MG63 (cell line): ENCODE data around the gene ZNF431. TPM values are rescaled to one million over a fixed set of nuclear protein-coding genes. Genes with fewer than 3 reads are reported as not detected.
"Not testable (repeated sequence)": the region's sequence is repeated elsewhere in the genome, so short reads cannot be mapped to it uniquely, and the experiment has no call there.

Experiments
- DNase-seq: peaks from one replicate; pipeline ENCODE4 v3.0.0-alpha.2; 2020
- H3K27me3 ChIP-seq: fragments of 250-450 bp; sonication (Bioruptor Pico); 2 replicates; pipeline ENCODE4 v1.5.1; 2020; ENCODE audit warnings: mild to moderate bottlenecking, moderate library complexity
- H3K36me3 ChIP-seq: fragments of 250-450 bp; sonication (Bioruptor Pico); 2 replicates; pipeline ENCODE4 v1.5.1; 2020; ENCODE audit warnings: mild to moderate bottlenecking, moderate library complexity
- H3K4me3 ChIP-seq: fragments of 250-450 bp; sonication (Bioruptor Pico); 2 replicates; pipeline ENCODE4 v1.5.1; 2020; ENCODE audit warnings: mild to moderate bottlenecking, moderate library complexity
- H3K9me3 ChIP-seq: fragments of 250-450 bp; sonication (Bioruptor Pico); 2 replicates; pipeline ENCODE4 v1.5.1; 2020; ENCODE audit warnings: mild to moderate bottlenecking, moderate library complexity
- total RNA-seq: library from RNA; depleted of rRNA; stranded (reverse); fragments of >200 nt; shearing (Covaris generic); gene quantifications from 2 replicates; pipeline ENCODE4 v1.2.3, GENCODE V29; 2014; ENCODE audit warnings: low replicate concordance

ZNF431 gene
- total RNA-seq, 1 experiment from 2014 or later = 3.4 TPM

DNA sequence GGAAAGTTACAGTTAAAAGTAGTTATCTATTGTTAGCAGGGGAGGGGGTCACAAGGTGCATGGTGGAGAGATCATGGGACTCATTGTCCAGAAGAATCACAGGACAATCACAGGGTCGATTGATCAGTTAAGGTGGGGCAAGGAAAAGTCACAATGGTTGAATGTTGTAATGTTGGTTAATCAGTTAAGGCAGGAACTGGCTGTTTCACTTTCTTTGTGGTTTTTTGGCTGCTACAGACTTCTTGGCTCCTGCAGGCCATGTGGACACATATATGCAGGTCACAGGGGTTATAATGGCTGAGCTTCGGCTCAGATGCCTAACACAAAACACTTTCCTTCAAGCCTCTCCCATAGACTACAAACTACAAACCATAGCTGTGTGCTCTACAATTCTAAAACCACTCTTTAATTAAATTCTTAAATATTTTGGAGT lies 6.9 kb upstream of the ZNF431 start:
- Histone ChIP-seq H3K27me3 (no peaks in the 10 kb centered on the region), H3K9me3 (no peaks in the 10 kb centered on the region), H3K36me3 (no peaks in the 10 kb centered on the region), H3K4me3 (no peak overlapping the region)
- no peak for DNase-seq

DNA sequence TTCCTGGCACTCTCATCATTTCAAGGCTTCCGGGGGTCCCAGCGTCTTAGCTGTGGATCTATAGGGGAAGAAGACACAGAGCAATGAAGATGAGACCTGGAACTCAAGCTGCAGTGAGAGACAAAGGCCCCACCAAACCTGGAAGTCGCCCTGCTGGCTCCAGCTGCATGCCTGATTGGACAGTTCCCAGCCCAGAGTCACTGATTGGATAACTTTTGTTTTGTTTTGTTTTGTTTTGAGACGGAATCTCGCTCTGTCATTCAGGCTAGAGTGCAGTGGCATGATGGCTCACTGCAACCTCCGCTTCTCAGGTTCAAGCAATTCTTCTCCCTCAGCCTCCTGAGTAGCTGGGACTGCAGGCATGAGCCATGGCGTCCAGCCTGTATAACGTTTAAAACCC lies 6.4 kb upstream of the ZNF431 start:
- Histone ChIP-seq H3K4me3 (no peak overlapping the region), H3K27me3 (no peaks in the 10 kb centered on the region), H3K9me3 (no peaks in the 10 kb centered on the region), H3K36me3 (no peaks in the 10 kb centered on the region)
- no peak for DNase-seq

DNA sequence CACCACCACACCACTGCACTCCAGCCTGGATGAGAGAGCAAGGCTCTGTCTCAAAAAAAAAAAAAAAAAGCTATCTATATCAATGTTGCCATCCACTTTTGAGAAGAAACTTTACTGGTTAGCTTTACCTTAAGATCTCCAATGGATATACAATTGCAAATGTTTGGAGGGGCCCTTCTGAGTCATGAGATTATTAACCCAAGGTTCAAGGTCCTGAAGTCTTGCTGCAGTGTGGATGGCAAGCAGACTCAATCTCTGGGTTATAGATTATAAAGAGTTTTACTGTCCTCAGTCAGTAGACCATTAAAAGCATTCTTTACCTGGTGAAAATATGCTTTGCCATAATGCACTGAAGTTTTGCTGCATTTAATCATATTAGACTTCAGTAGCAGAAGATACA lies 3.7 kb upstream of the ZNF431 start:
- Histone ChIP-seq H3K4me3 (no peak overlapping the region), H3K27me3 (no peaks in the 10 kb centered on the region), H3K36me3 (peaks cover 3% of the 10 kb centered on the region), H3K9me3 (no peaks in the 10 kb centered on the region)
- no peak for DNase-seq

DNA sequence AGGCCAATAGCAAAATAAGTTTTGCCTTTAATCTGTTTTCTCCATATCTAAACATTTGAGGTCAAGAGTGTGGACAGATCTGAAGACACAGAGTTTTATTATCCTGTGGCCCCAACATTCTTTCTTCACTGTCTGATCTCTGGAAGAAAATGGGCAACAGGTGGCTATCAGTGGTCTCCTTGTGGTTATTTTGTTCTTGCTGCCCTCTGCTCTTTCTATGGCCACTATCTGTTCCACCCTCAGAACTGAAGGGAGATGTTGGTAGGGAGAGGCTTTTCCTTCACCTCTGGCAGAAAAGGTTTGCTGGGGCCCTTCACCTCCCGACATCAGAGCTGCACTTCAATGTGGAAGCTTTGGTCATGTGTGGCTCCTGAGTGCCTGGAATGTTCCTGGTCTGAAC lies 834 bp upstream of the ZNF431 start:
- peaks cover 26% of the 10 kb centered on the region for H3K36me3 ChIP-seq
- not testable (repeated sequence) for H3K4me3 ChIP-seq, H3K9me3 ChIP-seq, DNase-seq, H3K27me3 ChIP-seq

DNA sequence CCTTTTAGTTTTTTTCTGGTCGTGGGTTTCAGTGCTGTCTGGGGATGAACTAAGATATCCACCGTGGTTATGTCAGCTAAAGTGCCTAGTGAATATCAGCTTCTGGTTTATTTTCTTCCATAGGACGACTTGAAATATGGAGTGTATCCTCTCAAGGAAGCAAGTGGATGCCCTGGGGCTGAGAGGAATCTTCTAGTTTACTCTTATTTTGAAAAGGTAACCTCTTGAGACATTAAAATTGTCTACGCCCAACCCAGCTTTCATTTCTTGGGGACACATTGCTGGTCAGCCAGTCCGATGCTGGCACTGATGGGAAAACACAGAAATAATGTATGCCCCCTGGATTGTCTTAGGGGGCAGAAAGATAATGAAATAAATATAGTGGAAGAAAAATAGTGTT lies 1.6 kb downstream of the ZNF431 start:
- no peak for DNase-seq
- no peak overlapping the region for H3K4me3 ChIP-seq
- no peaks in the 10 kb centered on the region for H3K27me3 ChIP-seq
- peaks cover 42% of the 10 kb centered on the region for H3K36me3 ChIP-seq
- H3K9me3 ChIP-seq = peaks cover 2% of the 10 kb centered on the region; the same call in 1 of the 2 replicates

DNA sequence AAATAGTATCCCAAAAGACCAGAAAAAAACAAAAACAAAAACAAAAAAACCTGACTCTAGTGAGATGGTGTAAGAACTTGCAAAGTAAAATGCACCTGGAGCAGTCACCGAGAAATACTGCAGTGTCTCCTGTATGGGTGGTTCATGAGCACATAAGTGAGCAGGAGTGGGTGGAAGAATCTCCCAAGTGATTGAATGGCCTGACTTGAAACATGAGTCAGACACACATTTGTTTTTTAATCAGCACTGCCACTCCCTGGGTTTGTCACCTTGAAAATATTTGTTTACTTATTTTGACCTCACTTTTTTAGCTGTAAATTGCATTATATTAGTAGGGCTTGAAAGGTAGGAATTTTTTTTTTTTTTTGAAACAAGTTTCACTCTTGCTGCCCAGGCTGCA lies 2.0 kb downstream of the ZNF431 start:
- Histone ChIP-seq H3K4me3 (no peak overlapping the region), H3K9me3 (peaks cover 2% of the 10 kb centered on the region; the same call in 1 of the 2 replicates), H3K36me3 (peaks cover 47% of the 10 kb centered on the region), H3K27me3 (no peaks in the 10 kb centered on the region)
- DNase-seq = no peak

DNA sequence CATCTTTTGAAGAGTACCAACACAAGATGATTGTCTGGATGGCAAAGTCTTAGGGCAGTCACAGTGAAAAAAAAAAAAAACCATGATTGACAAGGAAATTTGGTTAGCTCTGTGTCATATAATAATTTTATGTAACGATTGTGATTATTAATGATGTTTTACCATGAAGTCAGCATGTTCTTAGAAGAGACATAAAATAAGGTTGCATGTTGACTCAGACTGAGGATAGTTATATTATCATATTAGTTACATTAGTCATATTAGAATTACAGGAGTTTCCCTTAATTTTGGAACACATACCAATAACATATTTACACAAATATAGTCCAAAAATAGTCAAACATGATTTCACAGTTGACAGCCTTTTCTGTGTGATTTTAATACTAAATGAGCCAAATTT lies 5.7 kb downstream of the ZNF431 start:
- no peak overlapping the region for H3K4me3 ChIP-seq
- no peak for DNase-seq
- H3K36me3 ChIP-seq = peaks cover 51% of the 10 kb centered on the region

DNA sequence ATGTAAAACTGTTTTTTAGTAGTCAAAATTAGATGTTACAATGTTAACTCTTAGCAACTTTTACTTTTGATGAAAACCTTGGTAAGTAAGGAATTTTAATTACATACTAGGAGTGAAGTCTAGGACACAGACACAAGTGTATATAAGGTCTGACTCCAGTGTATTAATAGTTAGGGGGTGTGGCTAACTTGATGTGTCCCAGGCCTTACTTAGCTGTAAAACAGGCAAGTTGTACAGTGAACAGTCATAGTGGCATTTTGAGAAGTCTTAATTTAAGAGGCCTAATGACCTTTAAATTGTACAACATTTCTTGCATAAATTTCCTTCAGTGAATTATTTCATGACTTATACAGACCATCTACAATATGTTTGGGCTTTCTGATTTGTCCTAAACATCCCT lies 6.8 kb downstream of the ZNF431 start:
- peaks cover 43% of the 10 kb centered on the region for H3K36me3 ChIP-seq
- H3K27me3 ChIP-seq = no peaks in the 10 kb centered on the region
- peaks cover 2% of the 10 kb centered on the region; the same call in 1 of the 2 replicates for H3K9me3 ChIP-seq
- H3K4me3 ChIP-seq = no peak overlapping the region
- DNase-seq = no peak

More for the DNA sequence above, 5.7 kb downstream of the ZNF431 start:
- H3K9me3 ChIP-seq = peaks cover 2% of the 10 kb centered on the region; the same call in 1 of the 2 replicates
- no peaks in the 10 kb centered on the region for H3K27me3 ChIP-seq

DNA sequence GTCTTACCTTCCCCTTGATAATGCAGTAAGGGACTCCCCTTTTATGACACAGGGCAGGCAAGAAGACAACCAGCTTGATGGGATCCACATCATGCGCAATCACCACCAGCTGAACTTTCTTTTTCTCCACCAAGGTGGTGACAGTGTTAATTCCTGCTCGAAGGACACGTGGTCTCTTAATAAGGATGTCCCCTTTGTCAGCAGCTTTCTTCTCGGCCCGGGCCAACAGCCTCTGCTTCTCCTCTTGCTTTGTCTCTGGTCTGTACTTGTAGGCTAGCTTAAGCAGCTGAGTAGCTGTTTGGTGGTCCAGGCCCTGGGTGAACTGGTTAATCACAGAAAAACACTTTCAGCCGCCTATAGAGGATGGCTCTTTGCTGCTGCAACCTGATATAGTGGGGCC lies 8.0 kb downstream of the ZNF431 start:
- Histone ChIP-seq H3K9me3 (no peaks in the 10 kb centered on the region), H3K36me3 (peaks cover 33% of the 10 kb centered on the region), H3K27me3 (no peaks in the 10 kb centered on the region), H3K4me3 (no peak overlapping the region)
- DNase-seq = no peak

DNA sequence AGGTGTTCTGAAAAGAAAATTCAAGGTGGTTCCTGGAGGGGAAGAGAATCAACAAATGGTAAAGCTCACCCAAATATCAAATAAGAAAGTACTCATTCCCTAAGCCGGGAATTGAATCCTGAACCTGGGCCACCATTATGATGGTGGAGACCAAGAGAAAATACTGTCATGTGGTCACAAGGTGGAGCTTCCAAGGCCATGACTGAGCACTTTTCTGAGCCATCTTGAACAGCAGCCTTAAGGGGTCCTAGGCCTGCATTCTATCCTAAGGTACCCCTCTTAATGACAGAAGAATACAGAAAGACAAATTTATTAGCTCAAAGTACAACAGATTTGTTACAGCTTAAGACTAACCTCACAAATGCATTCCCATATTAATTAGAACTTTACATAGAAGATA lies 9.6 kb downstream of the ZNF431 start:
- H3K36me3 ChIP-seq = peaks cover 25% of the 10 kb centered on the region
- H3K9me3 ChIP-seq = no peaks in the 10 kb centered on the region
- H3K27me3 ChIP-seq = no peaks in the 10 kb centered on the region
- no peak for DNase-seq
- H3K4me3 ChIP-seq = no peak overlapping the region

DNA sequence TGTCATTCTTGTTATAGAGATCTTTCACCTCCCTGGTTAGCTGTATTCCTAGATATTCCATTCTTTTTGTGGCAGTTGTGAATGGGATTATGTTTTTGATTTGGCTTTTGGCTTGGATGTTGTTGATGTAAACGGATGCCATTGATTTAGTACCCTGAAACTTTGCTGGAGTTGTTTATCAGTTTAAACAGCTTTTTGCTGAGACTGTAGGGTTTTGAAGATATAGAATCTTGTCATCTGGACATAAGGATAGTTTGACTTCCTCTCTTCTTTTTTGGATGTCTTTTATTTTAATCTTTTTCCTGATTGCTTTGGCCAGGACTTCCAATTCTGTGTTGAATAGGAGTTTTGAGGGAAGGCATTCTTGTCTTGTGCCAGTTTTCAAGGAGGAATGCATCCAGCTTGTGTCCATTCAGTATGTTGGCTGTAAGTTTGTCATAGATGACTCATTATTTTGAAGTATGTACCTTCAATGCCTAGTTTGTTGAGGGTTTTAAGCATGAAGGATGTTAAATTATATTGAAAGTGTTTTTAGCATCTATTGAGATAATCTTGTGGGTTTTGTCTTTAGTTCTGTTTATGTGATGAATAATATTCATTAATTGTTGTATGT lies 16.8 kb downstream of the ZNF431 start:
- Histone ChIP-seq H3K9me3 (no peaks in the 10 kb centered on the region), H3K27me3 (no peaks in the 10 kb centered on the region), H3K36me3 (no peaks in the 10 kb centered on the region; the same call in 1 of the 2 replicates), H3K4me3 (no peak overlapping the region)
- no peak for DNase-seq

DNA sequence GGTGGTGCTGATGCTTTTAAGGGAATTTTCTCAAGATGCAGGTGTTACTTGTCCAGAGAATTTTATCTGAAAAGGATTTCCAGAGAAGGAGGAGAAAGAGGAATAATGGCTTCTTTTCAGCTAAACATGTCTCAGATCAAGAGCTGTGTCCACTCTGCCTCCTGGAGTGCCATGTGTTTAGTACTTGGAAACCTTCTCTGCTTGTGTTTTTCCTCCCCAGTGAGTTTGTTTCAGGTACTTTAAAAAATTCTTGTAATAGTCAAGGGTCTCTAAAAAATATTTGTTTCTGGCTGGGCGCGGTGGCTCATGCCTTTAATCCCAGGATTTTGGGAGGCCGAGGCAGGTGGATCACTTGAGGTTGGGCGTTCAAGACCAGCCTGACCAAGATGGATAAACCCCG lies 22.7 kb downstream of the ZNF431 start:
- Histone ChIP-seq H3K4me3 (no peak overlapping the region), H3K27me3 (no peaks in the 10 kb centered on the region), H3K9me3 (no peaks in the 10 kb centered on the region), H3K36me3 (no peaks in the 10 kb centered on the region; the same call in 1 of the 2 replicates)
- no peak for DNase-seq

DNA sequence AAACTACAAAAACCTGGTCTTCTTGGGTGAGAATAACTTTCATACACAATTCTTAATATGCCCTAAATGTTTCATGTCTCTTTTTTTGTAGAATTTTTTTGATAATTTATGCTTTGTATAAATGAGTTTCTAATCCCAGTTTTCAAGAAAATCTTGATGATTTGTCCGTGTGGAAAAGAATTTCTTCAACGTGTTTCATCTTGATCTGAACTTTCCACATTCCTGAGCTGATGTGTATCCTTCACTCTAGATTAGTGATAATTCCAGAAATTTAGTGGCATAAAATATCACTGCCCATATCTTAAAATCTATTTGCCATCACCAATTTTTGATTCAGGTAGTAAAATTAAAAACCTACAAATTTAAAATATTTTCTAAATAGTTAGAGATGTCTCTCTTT lies 24.6 kb downstream of the ZNF431 start:
- Histone ChIP-seq H3K27me3 (no peaks in the 10 kb centered on the region), H3K9me3 (no peaks in the 10 kb centered on the region), H3K36me3 (no peaks in the 10 kb centered on the region; the same call in none of the 2 replicates), H3K4me3 (no peak overlapping the region)
- DNase-seq = no peak

DNA sequence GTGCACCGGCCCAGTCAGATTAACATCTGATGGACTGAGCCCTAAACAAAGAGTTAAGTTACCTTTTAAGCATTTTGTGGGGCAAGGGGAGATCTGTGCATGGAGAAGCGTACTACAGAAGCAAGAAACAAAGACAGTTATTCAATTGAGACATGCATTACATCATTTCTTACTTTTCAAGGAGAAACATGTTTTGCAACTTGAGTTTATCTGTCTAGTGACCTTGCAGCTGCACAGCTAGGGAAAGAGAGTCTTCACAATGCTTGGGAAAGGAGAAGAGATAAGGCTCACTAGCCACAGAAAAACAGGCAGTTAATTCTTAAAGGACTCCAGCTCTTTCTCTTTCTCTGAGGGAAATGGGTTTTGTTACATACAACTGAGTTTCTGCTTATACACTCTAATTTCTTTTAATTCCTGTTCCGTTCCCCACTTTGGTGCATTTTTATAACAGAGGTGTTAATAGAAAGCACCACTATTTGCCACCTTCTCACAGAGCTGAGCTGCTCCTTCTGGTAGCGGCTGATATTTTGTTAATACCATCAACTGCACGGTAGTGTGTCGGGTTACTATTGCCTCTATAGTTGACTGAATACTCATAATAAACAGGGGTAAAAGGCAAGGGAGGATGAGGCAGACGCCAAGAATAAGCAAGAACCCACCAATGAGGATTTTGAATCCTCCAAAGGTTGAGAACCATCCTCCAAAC lies 55.9 kb downstream of the ZNF431 start:
- DNase-seq = no peak
- no peak overlapping the region for H3K4me3 ChIP-seq
- H3K9me3 ChIP-seq = no peaks in the 10 kb centered on the region
- H3K27me3 ChIP-seq = no peaks in the 10 kb centered on the region
- no peaks in the 10 kb centered on the region for H3K36me3 ChIP-seq

DNA sequence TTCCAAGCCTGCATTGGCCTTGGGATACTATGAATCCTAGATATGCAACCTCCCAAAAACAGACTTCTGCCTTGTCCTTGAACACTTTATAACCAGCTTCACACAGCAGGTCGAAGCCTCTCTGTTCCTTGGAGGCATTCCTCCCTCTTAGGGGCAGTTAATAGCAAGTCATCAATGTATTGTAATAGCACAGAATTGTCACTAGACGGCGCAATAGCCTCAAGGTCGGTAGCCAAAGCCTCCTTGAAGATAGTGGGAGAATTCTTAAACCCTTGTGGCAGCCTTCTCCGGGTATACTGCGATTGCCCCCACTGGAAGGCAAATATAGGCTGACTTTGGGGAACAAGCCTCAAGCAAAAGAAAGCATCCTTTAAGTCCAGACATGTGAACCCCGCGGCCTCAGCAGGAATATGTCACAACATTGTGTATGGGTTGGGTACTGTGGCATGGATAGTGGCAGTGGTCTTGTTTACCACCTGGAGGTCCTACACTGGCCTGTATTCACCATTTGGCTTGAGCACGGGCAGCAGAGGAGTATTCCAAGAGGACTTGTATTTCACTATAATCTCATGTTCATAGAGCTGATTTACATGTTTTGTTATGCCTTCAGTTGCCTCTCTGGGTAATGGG lies 61.1 kb downstream of the ZNF431 start:
- Histone ChIP-seq H3K9me3 (no peaks in the 10 kb centered on the region), H3K27me3 (no peaks in the 10 kb centered on the region), H3K4me3 (no peak overlapping the region), H3K36me3 (no peaks in the 10 kb centered on the region)
- no peak for DNase-seq

DNA sequence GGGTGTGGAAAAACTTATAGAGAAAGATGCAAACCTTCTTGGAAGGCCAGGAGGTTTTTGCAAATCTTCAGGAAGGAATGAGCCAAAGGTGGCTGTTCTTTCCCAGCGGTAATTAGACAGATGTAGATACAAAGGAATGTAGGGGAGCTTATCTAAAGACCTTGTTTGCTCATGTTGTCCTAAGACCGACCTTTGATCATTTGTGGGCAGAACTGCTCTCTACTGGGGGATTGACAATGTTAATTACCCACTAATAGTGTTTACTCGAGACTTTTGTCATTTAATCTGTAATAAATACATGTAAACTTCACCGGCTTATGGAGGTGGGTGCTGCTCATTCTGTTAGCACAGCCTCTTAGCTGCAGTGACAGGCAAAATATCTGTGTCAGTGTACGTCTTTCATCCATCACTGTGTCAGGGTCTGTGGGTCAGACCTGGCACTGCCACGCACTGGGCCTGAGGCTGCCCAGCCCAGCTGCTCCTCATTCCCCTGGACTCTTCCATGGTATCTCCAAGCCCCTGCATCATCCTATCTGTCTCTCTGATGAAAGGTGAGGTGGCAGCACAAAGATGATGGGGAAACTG lies 68.3 kb downstream of the ZNF431 start:
- Histone ChIP-seq H3K27me3 (no peaks in the 10 kb centered on the region), H3K36me3 (no peaks in the 10 kb centered on the region), H3K9me3 (no peaks in the 10 kb centered on the region), H3K4me3 (no peak overlapping the region)
- no peak for DNase-seq

DNA sequence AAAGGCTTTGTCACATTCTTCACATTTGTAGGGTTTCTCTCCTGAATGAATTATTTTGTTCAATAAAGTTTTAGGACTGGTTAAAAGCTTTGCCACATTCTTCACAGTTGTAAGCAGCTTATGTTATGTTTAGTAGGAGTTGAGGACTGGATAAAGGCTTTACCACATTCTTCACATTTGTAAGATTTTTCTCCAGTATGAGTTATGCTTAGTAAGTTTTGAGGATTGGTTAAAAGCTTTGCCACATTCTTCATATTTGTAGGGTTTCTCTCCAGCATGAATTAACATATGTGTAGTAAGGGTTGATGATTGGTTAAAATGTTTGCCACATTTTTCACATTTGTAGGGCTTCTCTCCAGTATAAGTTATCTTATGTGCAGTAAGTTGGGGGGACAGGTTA lies 79.9 kb downstream of the ZNF431 start:
- Histone ChIP-seq H3K9me3 (no peaks in the 10 kb centered on the region), H3K36me3 (no peaks in the 10 kb centered on the region), H3K27me3 (no peaks in the 10 kb centered on the region), H3K4me3 (no peak overlapping the region)
- DNase-seq = no peak
